ENCODE data around the gene TMUB1.

DNA sequence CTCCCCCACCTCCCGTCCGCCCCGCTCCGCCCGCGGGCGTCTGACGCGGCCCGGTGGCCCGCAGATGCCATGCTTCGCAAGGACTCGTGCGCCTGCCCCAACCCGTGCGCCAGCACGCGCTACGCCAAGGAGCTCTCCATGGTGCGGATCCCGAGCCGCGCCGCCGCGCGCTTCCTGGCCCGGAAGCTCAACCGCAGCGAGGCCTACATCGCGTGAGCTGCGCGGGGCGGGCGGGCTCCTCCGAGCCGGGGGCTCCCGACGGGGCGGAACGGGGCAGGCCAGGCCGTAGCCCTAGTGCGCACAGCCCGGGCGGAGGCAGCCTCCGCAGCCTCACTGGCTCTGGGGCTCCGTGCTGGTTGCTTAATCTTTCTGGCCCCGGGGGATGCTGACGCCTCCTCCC is 32.2 kb downstream of the TMUB1 start:
- TF ChIP-seq, protein P1, sequence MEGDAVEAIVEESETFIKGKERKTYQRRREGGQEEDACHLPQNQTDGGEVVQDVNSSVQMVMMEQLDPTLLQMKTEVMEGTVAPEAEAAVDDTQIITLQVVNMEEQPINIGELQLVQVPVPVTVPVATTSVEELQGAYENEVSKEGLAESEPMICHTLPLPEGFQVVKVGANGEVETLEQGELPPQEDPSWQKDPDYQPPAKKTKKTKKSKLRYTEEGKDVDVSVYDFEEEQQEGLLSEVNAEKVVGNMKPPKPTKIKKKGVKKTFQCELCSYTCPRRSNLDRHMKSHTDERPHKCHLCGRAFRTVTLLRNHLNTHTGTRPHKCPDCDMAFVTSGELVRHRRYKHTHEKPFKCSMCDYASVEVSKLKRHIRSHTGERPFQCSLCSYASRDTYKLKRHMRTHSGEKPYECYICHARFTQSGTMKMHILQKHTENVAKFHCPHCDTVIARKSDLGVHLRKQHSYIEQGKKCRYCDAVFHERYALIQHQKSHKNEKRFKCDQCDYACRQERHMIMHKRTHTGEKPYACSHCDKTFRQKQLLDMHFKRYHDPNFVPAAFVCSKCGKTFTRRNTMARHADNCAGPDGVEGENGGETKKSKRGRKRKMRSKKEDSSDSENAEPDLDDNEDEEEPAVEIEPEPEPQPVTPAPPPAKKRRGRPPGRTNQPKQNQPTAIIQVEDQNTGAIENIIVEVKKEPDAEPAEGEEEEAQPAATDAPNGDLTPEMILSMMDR (IDR thresholded peaks at IDR 0.05) = no peak
- TF ChIP-seq POLR2A (IDR thresholded peaks at IDR 0.05) = no peak
